Thyroid gland (tissue), 4 donors: ENCODE data around the gene IRS2. TPM values are rescaled to one million over a fixed set of nuclear protein-coding genes. Genes with fewer than 3 reads are reported as not detected.

ENCODE experiments used
- DNase-seq, 2 donors: peaks; one replicate each; pipeline ENCODE4 v3.0.0-alpha.2; 2019
- H3K27ac ChIP-seq, 3 donors: fragments of 200-600 bp; sonication (generic); 1 replicate in 2 of 3; 2 replicates in 1 of 3; pipeline ENCODE4 v1.5.1; 2016 to 2019; ENCODE audit warnings: mild to moderate bottlenecking in 1 of 3, moderate library complexity in 1 of 3
- H3K27me3 ChIP-seq: fragments of 200-600 bp; sonication (generic); one replicate; pipeline ENCODE4 v1.5.1; 2019
- H3K36me3 ChIP-seq, 2 donors: fragments of 200-600 bp; sonication (generic); one replicate each; pipeline ENCODE4 v1.5.1; 2016 to 2019
- H3K4me1 ChIP-seq, 2 donors: fragments of 200-600 bp; sonication (generic); one replicate each; pipeline ENCODE4 v1.5.1; 2017 to 2019
- H3K4me3 ChIP-seq, 3 donors: fragments of 200-600 bp; sonication (generic); replicated peaks in 1 of 3; 1 replicate in 2 of 3; 2 replicates in 1 of 3; pipeline ENCODE4 v1.5.1; 2016; ENCODE audit warnings: mild to moderate bottlenecking in 1 of 3
- H3K9me3 ChIP-seq: fragments of 200-600 bp; sonication (generic); one replicate; pipeline ENCODE4 v1.5.1; 2017
- POLR2A ChIP-seq, 2 donors: fragments of 450-650 bp; IDR thresholded peaks; one replicate each; pipeline ENCODE4 v1.6.1; 2017; ENCODE audit warnings: antibody characterized with exemption in 2 of 2, mild to moderate bottlenecking in 2 of 2, moderate library complexity in 1 of 2
- WGBS, 2 donors: methylation state at CpG; one replicate each; pipeline ENCODE4 v1.1.5; 2017; 5-methylcytosine and 5-hydroxymethylcytosine counted together
- intact Hi-C: fragments of 100-400 bp; cut with DNase I; formaldehyde crosslinking; loops from one replicate; pipeline ENCODE4 v1.15.1; 2023
- total RNA-seq, 4 donors: library from RNA; depleted of rRNA; stranded (reverse); fragments of >200 nt; gene quantifications; one replicate each; pipeline ENCODE4 v1.2.3, GENCODE V29; 2016
- TF ChIP-seq, protein P1 (sequence below), 6 experiments: fragments of 200-600 bp in 3 of 6; fragments of 450-650 bp in 3 of 6; sonication (generic) in 3 of 6; IDR thresholded peaks; one replicate each; pipeline ENCODE4 v1.5.1; 2016 to 2019; ENCODE audit warnings: antibody characterized with exemption in 6 of 6, mild to moderate bottlenecking in 2 of 6, inconsistent platforms in 1 of 6, moderate library complexity in 1 of 6

IRS2 gene
- total RNA-seq, 4 donors from 2014 or later = 12.9 to 29.1 (median 17.6) TPM

DNA sequence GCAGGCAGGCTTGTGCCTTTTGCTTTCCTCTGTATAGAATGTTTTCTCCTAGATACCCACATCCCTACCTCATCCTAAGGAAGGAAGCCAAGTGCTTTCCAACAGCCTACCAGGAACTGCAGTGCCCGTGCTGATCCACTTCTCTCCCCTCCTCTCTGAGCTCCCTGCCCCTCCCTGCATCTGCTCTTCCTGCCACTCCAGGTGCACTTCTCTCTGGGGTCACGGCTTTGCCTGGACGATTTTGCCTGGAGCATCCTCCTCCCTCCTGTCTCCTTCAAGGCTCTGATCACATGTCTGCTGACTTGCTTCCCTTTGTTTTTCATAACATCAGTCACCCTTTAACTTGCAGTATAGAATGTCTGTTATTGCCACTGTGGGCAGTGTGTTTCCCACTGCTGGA lies 34.7 kb upstream of the IRS2 start:
- intact Hi-C loops = no loop called here

DNA sequence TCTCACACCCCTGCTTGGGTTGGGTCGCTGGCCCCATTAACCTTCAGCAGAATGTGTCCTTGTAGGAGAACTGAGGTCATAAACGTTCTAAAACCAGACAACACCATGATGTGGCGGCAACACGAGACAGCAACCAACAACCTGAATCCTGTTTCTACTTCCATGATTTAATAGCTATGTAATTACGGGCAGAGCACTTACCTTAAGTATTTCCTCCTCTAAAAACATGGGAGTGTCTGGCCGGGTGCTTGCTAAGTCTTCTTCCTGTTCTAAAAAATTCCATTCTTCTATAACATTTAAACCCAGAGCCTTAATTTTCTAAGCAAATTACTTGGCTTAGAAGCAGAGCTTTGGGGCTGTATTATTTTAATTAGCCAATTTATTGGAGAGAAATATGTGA lies 33.5 kb upstream of the IRS2 start:
- intact Hi-C loops = no loop called here

More for the DNA sequence above, 34.7 kb upstream of the IRS2 start:
- no peaks in the 10 kb centered on the region for H3K36me3 ChIP-seq
- H3K4me1 ChIP-seq = peaks cover 0 to 6% of the 10 kb centered on the region in 2 donors
- no peak for DNase-seq
- H3K27ac ChIP-seq = no peak overlapping the region
- H3K9me3 ChIP-seq = no peaks in the 10 kb centered on the region
- no peaks in the 10 kb centered on the region for H3K27me3 ChIP-seq
- no peak for TF ChIP-seq POLR2A (IDR thresholded peaks at IDR 0.05)
- TF ChIP-seq, protein P1, sequence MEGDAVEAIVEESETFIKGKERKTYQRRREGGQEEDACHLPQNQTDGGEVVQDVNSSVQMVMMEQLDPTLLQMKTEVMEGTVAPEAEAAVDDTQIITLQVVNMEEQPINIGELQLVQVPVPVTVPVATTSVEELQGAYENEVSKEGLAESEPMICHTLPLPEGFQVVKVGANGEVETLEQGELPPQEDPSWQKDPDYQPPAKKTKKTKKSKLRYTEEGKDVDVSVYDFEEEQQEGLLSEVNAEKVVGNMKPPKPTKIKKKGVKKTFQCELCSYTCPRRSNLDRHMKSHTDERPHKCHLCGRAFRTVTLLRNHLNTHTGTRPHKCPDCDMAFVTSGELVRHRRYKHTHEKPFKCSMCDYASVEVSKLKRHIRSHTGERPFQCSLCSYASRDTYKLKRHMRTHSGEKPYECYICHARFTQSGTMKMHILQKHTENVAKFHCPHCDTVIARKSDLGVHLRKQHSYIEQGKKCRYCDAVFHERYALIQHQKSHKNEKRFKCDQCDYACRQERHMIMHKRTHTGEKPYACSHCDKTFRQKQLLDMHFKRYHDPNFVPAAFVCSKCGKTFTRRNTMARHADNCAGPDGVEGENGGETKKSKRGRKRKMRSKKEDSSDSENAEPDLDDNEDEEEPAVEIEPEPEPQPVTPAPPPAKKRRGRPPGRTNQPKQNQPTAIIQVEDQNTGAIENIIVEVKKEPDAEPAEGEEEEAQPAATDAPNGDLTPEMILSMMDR (IDR thresholded peaks at IDR 0.05) = no peak
- H3K4me3 ChIP-seq = no peak overlapping the region
- WGBS, 2 donors = 8 to 16% methylated on average over 3 of the region's 3 CpGs

DNA sequence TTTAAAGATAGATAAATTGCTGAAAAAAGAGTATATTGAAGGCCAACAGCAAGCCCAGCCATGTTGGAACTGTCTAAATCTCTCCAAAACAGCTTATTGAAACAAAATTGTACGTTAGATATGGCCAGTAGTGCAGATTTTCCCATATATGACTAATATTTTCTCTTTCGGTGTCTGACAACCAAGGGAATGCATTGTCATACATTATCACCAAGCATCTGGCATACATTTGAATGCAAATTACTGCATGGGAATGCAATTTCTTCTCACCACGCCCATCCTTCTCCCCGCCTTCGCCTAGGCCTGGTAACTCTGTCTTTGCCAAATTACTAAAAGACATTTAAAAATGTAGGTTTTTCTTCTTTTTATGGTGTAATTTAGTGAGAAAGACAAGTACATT lies 32.5 kb upstream of the IRS2 start:
- intact Hi-C loops = no loop called here
- TF ChIP-seq POLR2A (IDR thresholded peaks at IDR 0.05) = no peak
- TF ChIP-seq, protein P1 (IDR thresholded peaks at IDR 0.05) = no peak
- H3K27me3 ChIP-seq = no peaks in the 10 kb centered on the region
- H3K4me1 ChIP-seq = peaks cover 0 to 6% of the 10 kb centered on the region in 2 donors
- DNase-seq = no peak
- H3K36me3 ChIP-seq = no peaks in the 10 kb centered on the region
- H3K4me3 ChIP-seq = no peak overlapping the region
- H3K9me3 ChIP-seq = no peaks in the 10 kb centered on the region
- no peak overlapping the region for H3K27ac ChIP-seq
- WGBS, 2 donors = 90 to 91% methylated on average over 5 of the region's 5 CpGs

More for the DNA sequence above, 33.5 kb upstream of the IRS2 start:
- Histone ChIP-seq H3K4me3 (no peak overlapping the region), H3K4me1 (peaks cover 0 to 6% of the 10 kb centered on the region in 2 donors), H3K36me3 (no peaks in the 10 kb centered on the region), H3K27ac (no peak overlapping the region), H3K27me3 (no peaks in the 10 kb centered on the region), H3K9me3 (no peaks in the 10 kb centered on the region)
- no peak for DNase-seq
- no peak for TF ChIP-seq POLR2A (IDR thresholded peaks at IDR 0.05)
- TF ChIP-seq, protein P1 (IDR thresholded peaks at IDR 0.05) = no peak
- WGBS, 2 donors = 63 to 65% methylated on average over 6 of the region's 6 CpGs

DNA sequence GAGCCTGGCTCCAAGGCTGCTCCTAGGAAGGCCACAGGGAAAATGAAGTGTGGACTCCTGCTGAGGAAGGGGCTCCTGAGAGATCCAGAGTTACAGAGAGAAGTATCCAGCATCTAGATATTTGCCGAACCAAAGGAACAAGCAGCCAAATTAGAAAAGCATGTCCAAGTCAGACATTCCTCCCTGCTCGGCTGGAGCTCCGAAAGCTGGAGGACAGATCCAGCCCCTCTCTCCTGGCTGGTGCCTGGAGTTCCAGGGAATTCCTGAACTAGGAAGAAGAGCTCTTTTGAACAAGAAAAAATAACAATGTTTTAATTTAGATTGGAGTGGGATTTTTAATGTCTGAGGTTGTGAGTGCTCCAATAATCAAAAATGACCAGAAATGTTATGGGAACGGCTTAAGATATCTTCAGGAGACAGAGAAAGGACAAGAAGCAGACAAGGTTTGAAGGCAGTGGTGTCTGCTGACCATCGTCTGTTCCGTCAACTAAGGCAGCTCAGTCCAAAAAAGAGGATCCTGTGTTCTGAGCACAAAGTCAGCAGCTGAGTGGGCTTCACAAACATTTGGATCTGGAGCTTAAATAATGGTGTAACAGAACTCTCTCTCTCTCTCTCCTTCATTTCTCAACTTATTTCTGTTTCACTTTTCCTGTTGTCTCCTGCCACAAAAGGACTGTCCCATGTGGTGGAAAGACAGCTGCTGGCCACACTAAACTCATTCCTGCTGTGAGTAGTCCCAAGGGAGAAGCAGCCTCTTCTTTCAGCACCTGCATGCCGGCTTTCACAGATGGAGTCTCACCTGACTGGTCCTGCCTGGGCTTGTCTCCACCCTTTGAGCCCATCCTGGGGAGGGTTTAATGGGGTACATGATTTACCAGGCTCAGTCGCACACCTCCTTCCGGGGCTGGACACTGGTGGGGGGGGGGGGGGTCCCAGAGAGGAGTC lies 31.5 kb upstream of the IRS2 start:
- H3K36me3 ChIP-seq = no peaks in the 10 kb centered on the region
- intact Hi-C loops = no loop called here
- no peaks in the 10 kb centered on the region for H3K9me3 ChIP-seq
- no peaks in the 10 kb centered on the region for H3K27me3 ChIP-seq
- no peak for DNase-seq
- WGBS, 2 donors = 53 to 61% methylated on average over 9 of the region's 9 CpGs
- no peak overlapping the region for H3K27ac ChIP-seq
- H3K4me1 ChIP-seq = peaks cover 0 to 6% of the 10 kb centered on the region in 2 donors
- H3K4me3 ChIP-seq = no peak overlapping the region
- TF ChIP-seq POLR2A (IDR thresholded peaks at IDR 0.05) = no peak
- TF ChIP-seq, protein P1 (IDR thresholded peaks at IDR 0.05) = no peak

DNA sequence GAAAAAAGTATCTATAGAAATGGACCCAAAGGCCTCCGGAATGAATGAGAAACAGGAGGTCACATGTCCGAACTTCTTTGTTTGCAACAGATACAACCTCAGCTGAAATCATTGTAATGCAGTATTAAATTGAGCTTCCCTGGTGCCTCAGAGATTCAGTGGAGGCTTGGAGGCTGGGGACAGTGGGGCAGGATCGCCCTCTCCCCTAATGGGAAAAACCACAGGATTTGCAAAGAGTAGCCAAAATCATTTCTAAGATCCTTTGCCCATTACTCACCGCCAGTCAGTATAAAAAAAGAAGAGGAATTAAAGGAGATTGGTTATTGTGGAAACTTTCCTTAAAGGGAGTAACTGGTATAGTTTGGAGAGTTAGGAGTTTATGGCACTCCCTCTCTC lies 30.4 kb upstream of the IRS2 start:
- H3K4me3 ChIP-seq = no peak overlapping the region
- no peak for DNase-seq
- no peaks in the 10 kb centered on the region for H3K27me3 ChIP-seq
- H3K4me1 ChIP-seq = peaks cover 0 to 6% of the 10 kb centered on the region in 2 donors
- intact Hi-C loops = no loop called here
- no peaks in the 10 kb centered on the region for H3K36me3 ChIP-seq
- TF ChIP-seq, protein P1 (IDR thresholded peaks at IDR 0.05) = no peak
- TF ChIP-seq POLR2A (IDR thresholded peaks at IDR 0.05) = no peak
- 88 to 93% methylated on average over 4 of the region's 4 CpGs for WGBS, 2 donors
- no peak overlapping the region for H3K27ac ChIP-seq
- no peaks in the 10 kb centered on the region for H3K9me3 ChIP-seq
